GM12874 (cell line): Measurements from ENCODE around the gene SMAD3.

ENCODE experiments used
- CTCF ChIP-seq: IDR thresholded peaks from 2 replicates; pipeline ENCODE4 v1.5.1; 2011; ENCODE audit warnings: low read depth, mild to moderate bottlenecking, control low read depth, low read length, moderate library complexity; ENCODE audit not compliant: insufficient read depth

SMAD3 gene

DNA sequence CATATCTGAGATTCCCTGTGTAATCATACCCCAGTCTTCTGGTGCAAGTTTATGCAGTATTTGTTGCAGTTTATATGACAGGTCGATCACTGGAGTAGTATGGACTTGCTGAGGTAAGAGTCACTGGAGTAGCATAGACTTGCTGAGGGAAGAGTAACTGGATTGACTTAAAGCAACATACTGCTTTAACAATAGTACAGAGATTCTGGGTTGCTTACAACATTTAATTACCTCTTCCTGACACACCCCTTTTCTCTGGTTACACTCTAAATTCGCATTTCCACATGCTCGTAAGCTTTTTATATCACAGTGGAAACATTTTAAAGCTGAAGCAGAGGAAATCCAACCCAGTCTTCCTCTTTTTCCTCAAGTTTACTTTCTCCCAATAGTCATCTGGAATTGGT is 177.3 kb downstream of the SMAD3 start:
- no peak for TF ChIP-seq CTCF
